ENCODE data around the gene GINM1. TPM values are rescaled to one million over a fixed set of nuclear protein-coding genes. Genes with fewer than 3 reads are reported as not detected.

The GINM1 gene
- total and polyA plus RNA-seq, 9 of the 15 experiments (the other 6 are each of a cell fraction or from before 2014, with no cell fraction given), result 5.0 to 19.3 (median 14.2) TPM

GRCh38 chr6:149545754-149546471 lies 20.3 kb upstream of the GINM1 start, which contains the start of gene PPIL4 (continued):
- TF ChIP-seq IRF1 (CRISPR knock-in tag; IDR thresholded peaks at IDR 0.05; ENCODE audit: borderline replicate concordance) (no peak; the same call in 1 of the 2 replicates), MYC (IDR thresholded peaks at IDR 0.05; ENCODE audit: low read depth, low read length) (peak; percentile 94), MYC (CRISPR knock-in tag; IDR thresholded peaks at IDR 0.05; ENCODE audit: borderline replicate concordance, low read depth) (peak; percentile 80; the same call in 1 of the 2 replicates), SRSF3 (IDR thresholded peaks at IDR 0.05; ENCODE audit: insufficient read depth, low read length) (no peak), SETDB1 (IDR thresholded peaks at IDR 0.05; ENCODE audit: low read length) (peak; percentile 95), FOXK2 (conservative IDR thresholded peaks at IDR 0.05 in 1 of 2, IDR thresholded peaks at IDR 0.05 in 1 of 2; ENCODE audit: low read depth in 2 of 2) (peak; percentile 82 to 84; a peak in 3 of 4 replicates), MTA3 (IDR thresholded peaks at IDR 0.05; ENCODE audit: borderline replicate concordance) (peak; percentile 90; the same call in 1 of the 2 replicates), GMEB1 (CRISPR knock-in tag; IDR thresholded peaks at IDR 0.05) (peak; percentile 99), OTX1 (CRISPR knock-in tag; IDR thresholded peaks at IDR 0.05) (0 out of 2 replicates have a peak, but pooled peaks have one; percentile 2), E2F8 (IDR thresholded peaks at IDR 0.05; ENCODE audit: low read depth, partially characterized antibody) (peak; percentile 96), CREB3 (tag; conservative IDR thresholded peaks at IDR 0.05; ENCODE audit: low read depth) (no peak; the same call in 1 of the 2 replicates), TCF3 (CRISPR knock-in tag; IDR thresholded peaks at IDR 0.05) (peak; percentile 32; the same call in 1 of the 2 replicates), SRSF1 (IDR thresholded peaks at IDR 0.05; ENCODE audit: low read depth, low read length) (no peak), ZBTB8A (IDR thresholded peaks at IDR 0.05; ENCODE audit: partially characterized antibody) (no peak)
- TF ChIP-seq, protein P1, sequence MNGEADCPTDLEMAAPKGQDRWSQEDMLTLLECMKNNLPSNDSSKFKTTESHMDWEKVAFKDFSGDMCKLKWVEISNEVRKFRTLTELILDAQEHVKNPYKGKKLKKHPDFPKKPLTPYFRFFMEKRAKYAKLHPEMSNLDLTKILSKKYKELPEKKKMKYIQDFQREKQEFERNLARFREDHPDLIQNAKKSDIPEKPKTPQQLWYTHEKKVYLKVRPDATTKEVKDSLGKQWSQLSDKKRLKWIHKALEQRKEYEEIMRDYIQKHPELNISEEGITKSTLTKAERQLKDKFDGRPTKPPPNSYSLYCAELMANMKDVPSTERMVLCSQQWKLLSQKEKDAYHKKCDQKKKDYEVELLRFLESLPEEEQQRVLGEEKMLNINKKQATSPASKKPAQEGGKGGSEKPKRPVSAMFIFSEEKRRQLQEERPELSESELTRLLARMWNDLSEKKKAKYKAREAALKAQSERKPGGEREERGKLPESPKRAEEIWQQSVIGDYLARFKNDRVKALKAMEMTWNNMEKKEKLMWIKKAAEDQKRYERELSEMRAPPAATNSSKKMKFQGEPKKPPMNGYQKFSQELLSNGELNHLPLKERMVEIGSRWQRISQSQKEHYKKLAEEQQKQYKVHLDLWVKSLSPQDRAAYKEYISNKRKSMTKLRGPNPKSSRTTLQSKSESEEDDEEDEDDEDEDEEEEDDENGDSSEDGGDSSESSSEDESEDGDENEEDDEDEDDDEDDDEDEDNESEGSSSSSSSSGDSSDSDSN (IDR thresholded peaks at IDR 0.05; ENCODE audit: borderline replicate concordance in 1 of 2, low read depth in 2 of 2, low read length in 2 of 2), result 0 out of 4 replicates have a peak, but pooled peaks of 1 of the 2 experiments have one; percentile 23
- TF ChIP-seq, protein P2, sequence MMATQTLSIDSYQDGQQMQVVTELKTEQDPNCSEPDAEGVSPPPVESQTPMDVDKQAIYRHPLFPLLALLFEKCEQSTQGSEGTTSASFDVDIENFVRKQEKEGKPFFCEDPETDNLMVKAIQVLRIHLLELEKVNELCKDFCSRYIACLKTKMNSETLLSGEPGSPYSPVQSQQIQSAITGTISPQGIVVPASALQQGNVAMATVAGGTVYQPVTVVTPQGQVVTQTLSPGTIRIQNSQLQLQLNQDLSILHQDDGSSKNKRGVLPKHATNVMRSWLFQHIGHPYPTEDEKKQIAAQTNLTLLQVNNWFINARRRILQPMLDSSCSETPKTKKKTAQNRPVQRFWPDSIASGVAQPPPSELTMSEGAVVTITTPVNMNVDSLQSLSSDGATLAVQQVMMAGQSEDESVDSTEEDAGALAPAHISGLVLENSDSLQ (IDR thresholded peaks at IDR 0.05), result peak; percentile 83

Data from K562 (cell line).